DOHH2 (cell line): ENCODE measurements around the gene SEMG2.

ENCODE experiments used
- H3F3A ChIP-seq: fragments of 200-600 bp; sonication (generic), shearing (Covaris generic); 2 replicates; pipeline ENCODE4 v1.6.0; 2016; ENCODE audit warnings: antibody characterized with exemption, mild to moderate bottlenecking; ENCODE audit not compliant: control insufficient read depth, insufficient read depth
- H3K27ac ChIP-seq: fragments of 200-600 bp; sonication (generic); 2 replicates; pipeline ENCODE4 v1.5.1; 2014; ENCODE audit warnings: low read depth, mild to moderate bottlenecking, low read length, moderate library complexity
- H3K27me3 ChIP-seq: fragments of 200-600 bp; sonication (generic); 2 replicates; pipeline ENCODE4 v1.6.1; 2014; ENCODE audit warnings: mild to moderate bottlenecking, low read length, mixed read lengths; ENCODE audit not compliant: control insufficient read depth
- H3K36me3 ChIP-seq: fragments of 200-600 bp; sonication (generic); 2 replicates; pipeline ENCODE4 v1.6.1; 2014; ENCODE audit warnings: mild to moderate bottlenecking, low read length, moderate library complexity, mixed read lengths; ENCODE audit not compliant: control insufficient read depth
- H3K4me1 ChIP-seq: fragments of 200-600 bp; sonication (generic); 2 replicates; pipeline ENCODE4 v1.6.1; 2014; ENCODE audit warnings: mild to moderate bottlenecking, low read length, mixed read lengths; ENCODE audit not compliant: control insufficient read depth
- H3K4me2 ChIP-seq: fragments of 200-600 bp; sonication (generic); 2 replicates; pipeline ENCODE4 v1.6.0; 2014; ENCODE audit warnings: mild to moderate bottlenecking, low read length, moderate library complexity
- H3K4me3 ChIP-seq: fragments of 200-600 bp; sonication (generic); 2 replicates; pipeline ENCODE4 v1.5.1; 2014; ENCODE audit warnings: mild to moderate bottlenecking, low read length, mixed read lengths
- H3K79me2 ChIP-seq: fragments of 200-600 bp; sonication (generic); 2 replicates; pipeline ENCODE4 v1.6.1; 2014; ENCODE audit warnings: mild to moderate bottlenecking, low read length, mixed read lengths; ENCODE audit not compliant: control insufficient read depth
- H3K9me2 ChIP-seq: fragments of 200-600 bp; sonication (generic); replicated peaks from 2 replicates; pipeline ENCODE4 v1.6.1; 2014; ENCODE audit warnings: mild to moderate bottlenecking, low read length, mixed read lengths; ENCODE audit not compliant: control insufficient read depth
- H3K9me3 ChIP-seq: fragments of 200-600 bp; sonication (generic); 2 replicates; pipeline ENCODE4 v1.6.1; 2014; ENCODE audit warnings: antibody characterized with exemption, low read length, mixed read lengths; ENCODE audit not compliant: control insufficient read depth, insufficient read depth
- H4K20me1 ChIP-seq: fragments of 200-600 bp; sonication (generic); 2 replicates; pipeline ENCODE4 v1.6.0; 2014; ENCODE audit warnings: low read depth, mild to moderate bottlenecking, antibody characterized with exemption, low read length, moderate library complexity; ENCODE audit not compliant: control insufficient read depth, insufficient read depth
- CTCF ChIP-seq: fragments of 200-600 bp; sonication (generic); IDR thresholded peaks from one replicate; pipeline ENCODE4 v1.5.1; 2014; ENCODE audit warnings: antibody characterized with exemption, mild to moderate bottlenecking, low read depth, low read length; ENCODE audit not compliant: poor library complexity, severe bottlenecking
- EZH2phosphoT487 ChIP-seq: fragments of 200-600 bp; sonication (generic); IDR thresholded peaks from 2 replicates; pipeline ENCODE4 v1.6.1; 2017; ENCODE audit warnings: borderline replicate concordance, mild to moderate bottlenecking, antibody characterized with exemption, low read length, moderate library complexity, mixed read lengths

SEMG2 gene

GRCh38 chr20:45269754-45270270, 48.6 kb downstream of the SEMG2 start:
- no peaks in the 10 kb centered on the region for H3F3A ChIP-seq
- H3K79me2 ChIP-seq = no peaks in the 10 kb centered on the region
- H3K36me3 ChIP-seq = no peaks in the 10 kb centered on the region
- H4K20me1 ChIP-seq = no peaks in the 10 kb centered on the region
- H3K4me2 ChIP-seq = no peak overlapping the region
- H3K4me1 ChIP-seq = no peaks in the 10 kb centered on the region
- H3K27ac ChIP-seq = no peak overlapping the region
- H3K9me3 ChIP-seq = no peaks in the 10 kb centered on the region
- H3K9me2 ChIP-seq = no peaks in the 10 kb centered on the region
- peaks cover 36% of the 10 kb centered on the region for H3K27me3 ChIP-seq
- H3K4me3 ChIP-seq = no peak overlapping the region
- TF ChIP-seq CTCF = no peak
- no peak for TF ChIP-seq EZH2phosphoT487
